Left lobe of liver (tissue), 2 donors: ENCODE results near the gene LRP8. TPM values are rescaled to one million over a fixed set of nuclear protein-coding genes. Genes with fewer than 3 reads are reported as not detected.

Experiments used
- ATAC-seq: fragments of 200-7000 bp; cut with Tn5 transposase; one replicate; pipeline ENCODE4 v1.9.1; 2020; ENCODE audit warnings: mild to moderate bottlenecking, moderate library complexity
- DNase-seq: peaks from one replicate; pipeline ENCODE4 v3.0.0-alpha.2; 2020; ENCODE audit warnings: low spot score
- total RNA-seq: library from RNA; stranded (reverse); gene quantifications from one replicate; pipeline ENCODE4 v1.2.1, GENCODE V29; 2021
- donor health status: DM: no; HTN: no; CAD: no; lungs with moderate emphysema.
- donor health status: DM: no; HTN: yes; CAD: no.

The LRP8 gene
- total RNA-seq, 1 donor from 2014 or later, result 0.33 TPM

GRCh38 chr1:53308506-53308905, 19.4 kb downstream of the LRP8 start:
- ATAC-seq (no peak), DNase-seq (no peak)

DNA sequence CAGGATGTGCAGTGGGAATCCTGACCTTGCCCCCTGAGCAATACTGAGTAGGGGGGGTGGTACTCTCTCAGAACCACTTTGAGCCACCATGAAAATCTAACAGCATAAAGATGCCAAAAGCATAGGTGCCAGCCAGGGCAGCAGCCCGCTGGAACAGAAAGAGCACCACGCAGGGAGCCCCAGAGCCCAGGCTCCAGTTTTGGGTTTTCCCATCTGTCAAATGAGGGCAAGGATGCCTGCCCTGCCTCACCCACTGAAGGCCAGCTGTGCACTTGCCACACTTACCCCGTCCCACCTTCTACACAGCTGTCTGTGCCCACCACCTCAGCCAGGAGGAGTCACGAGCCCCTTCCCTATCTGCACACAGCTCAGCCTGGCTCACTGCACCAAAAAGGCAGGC, 20.8 kb downstream of the LRP8 start:
- DNase-seq (no peak), ATAC-seq (no peak)

DNA sequence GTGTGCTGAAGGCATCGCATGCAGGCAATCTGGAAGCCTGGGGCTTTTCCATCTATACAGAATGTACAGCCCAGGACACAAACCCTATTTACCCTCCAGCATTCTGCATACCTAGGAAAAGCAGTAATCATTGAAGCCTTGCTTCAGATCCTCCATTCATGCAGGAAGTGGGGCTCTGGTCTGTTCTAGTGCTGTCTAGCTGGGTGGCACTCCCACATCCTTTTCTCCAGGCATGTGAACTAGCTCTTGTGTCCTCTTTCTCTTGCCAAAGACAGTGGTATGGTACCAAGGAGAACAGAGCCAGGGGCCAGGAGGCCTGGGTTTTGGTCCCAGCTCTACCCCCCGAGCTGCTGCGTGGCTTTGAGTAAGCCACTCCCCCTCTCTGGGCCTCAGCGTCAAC, 21.7 kb downstream of the LRP8 start:
- DNase-seq (no peak), ATAC-seq (no peak)

GRCh38 chr1:53305650-53306049, 22.2 kb downstream of the LRP8 start:
- ATAC-seq (no peak), DNase-seq (no peak)

- DNase-seq, result no peak
- no peak for ATAC-seq
Measured at GRCh38 chr1:53304527-53304926, 23.3 kb downstream of the LRP8 start.

GRCh38 chr1:53303726-53304515, 23.9 kb downstream of the LRP8 start:
- ATAC-seq (no peak), DNase-seq (no peak)

GRCh38 chr1:53303243-53303642, 24.6 kb downstream of the LRP8 start:
- DNase-seq, result no peak
- ATAC-seq, result no peak

DNA sequence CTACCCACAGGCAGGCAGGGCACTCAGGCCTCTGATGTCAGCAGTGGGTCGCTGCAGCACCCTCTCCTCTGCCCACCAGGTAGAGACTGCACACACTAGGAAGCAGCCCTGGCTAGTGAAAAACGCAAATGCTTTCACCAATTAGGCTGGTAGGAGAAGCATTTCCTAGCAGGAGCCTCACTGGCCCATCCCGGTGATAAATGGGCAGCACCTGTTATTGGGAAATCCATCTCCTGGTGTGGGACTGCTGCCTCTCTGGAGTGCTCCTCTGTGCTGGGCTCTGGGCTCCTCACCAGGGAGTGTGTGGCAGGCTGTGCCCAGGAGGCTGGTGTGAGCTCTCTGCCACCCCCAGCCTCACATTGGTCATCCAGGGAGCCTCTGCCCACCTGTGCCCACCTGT, 28.6 kb downstream of the LRP8 start:
- no peak for ATAC-seq
- DNase-seq, result no peak

DNA sequence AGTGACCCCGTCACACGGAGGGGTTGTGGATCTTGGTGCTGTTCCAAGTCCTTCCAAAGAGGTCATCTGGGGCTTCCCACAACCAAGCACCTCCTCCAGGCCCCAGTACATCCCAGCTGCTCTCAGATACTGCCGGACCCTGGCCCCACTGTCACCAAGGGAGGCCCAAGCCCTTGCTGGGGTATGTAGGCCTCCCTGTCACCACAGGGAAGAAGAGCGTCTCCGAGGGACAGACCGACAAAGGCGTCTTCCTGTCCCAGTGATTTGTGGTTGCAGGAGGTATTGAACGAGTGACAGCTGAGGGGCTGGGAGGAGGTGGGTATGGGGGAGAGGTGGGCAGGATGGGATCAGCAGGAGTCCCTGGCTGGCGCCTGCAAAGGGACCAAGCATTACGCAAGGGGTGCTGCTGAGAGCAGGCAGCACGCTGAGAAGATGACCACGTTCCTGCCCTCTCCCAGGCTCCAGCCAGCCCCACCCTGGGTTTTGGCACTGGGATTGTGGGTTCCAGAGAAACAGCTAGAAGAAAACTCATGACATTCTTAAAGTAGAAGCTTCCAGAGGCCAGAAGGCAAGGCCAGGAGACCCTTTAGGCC, 29.7 kb downstream of the LRP8 start:
- DNase-seq (no peak), ATAC-seq (no peak)

- no peak for ATAC-seq
- DNase-seq, result no peak
Measured at GRCh38 chr1:53297195-53297594, 30.7 kb downstream of the LRP8 start.

DNA sequence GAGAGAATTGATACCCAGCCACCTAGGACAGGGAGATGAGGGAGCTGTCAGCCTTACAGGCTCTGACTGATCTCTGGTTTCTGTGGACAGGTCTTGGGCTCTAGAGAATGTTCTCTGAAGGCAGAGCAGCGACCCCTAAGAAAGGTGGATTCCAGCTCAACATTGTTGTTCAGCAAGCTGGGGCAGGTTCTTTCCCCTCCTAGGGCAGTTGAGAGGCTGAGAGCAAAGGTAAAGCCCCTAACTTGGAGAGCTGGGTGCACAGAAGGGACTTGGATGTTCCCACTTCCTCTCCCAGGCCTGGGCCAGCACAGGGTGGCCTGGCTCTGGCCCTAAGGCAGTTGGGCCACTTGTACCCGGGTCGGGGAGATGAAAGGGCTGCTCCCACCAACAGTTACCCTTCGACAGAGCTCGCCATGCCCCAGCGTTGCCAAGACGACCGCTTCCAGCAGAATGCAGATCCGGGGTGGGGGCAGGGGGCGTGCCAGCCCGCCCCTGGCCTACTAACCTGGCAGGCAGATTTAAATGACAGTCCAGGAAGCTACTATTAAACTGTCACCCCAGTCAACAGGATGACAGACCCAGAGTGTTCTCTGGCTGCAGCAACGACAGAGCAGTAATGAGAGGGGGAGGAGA, 31.6 kb downstream of the LRP8 start:
- no peak for DNase-seq
- no peak for ATAC-seq

GRCh38 chr1:53295726-53296116, 32.1 kb downstream of the LRP8 start:
- ATAC-seq, result no peak
- no peak for DNase-seq

DNA sequence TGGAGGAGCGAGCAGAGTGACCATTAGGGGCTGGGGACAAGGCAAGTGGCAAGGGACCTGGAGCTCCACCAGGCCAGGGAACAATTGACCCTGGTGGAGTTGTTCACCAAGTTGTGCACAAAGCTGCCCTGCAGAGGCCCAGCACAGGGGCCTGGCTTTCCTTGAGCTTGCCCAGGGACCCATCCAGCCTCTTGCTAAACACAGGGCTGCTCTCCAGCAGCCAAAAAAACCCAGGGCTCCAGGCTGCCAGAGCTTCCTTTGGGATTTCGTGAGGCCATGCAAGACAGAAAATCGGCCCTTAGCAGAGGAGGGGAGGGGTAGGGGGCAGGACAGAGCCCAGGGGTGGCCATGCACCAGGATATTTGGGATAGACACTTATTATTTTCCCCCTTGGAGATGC, 32.6 kb downstream of the LRP8 start:
- no peak for ATAC-seq

GRCh38 chr1:53294567-53294966, 33.3 kb downstream of the LRP8 start:
- no peak for DNase-seq
- no peak for ATAC-seq

More for the DNA sequence above, 32.6 kb downstream of the LRP8 start:
- no peak for DNase-seq

GRCh38 chr1:53294061-53294460, 33.8 kb downstream of the LRP8 start:
- ATAC-seq (no peak), DNase-seq (no peak)

DNA sequence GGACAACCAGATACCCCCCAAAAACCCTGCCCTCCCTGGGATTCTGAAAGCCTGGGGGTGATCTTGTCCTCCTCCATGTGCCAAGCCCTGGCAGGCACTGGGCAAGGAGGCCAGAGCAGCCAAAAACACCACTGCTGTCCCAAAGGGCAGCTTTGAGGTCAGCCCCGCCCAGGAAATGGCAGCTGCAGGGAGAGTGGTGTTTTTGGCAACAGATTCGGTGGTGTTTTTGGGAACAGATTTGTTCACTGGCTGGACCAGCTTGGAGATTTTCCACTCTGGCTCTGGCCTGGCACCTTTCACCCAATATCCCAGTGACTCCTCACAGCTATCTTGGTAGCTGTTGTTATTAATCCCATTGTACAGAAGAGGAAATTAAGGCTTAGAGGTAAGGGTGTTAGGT, 34.7 kb downstream of the LRP8 start:
- no peak for DNase-seq
- ATAC-seq, result peak; percentile 33

- DNase-seq, result no peak
- ATAC-seq, result no peak
Measured at GRCh38 chr1:53292690-53293089, 35.2 kb downstream of the LRP8 start.

- DNase-seq (no peak), ATAC-seq (no peak)
Measured at GRCh38 chr1:53291574-53291973, 36.3 kb downstream of the LRP8 start.

DNA sequence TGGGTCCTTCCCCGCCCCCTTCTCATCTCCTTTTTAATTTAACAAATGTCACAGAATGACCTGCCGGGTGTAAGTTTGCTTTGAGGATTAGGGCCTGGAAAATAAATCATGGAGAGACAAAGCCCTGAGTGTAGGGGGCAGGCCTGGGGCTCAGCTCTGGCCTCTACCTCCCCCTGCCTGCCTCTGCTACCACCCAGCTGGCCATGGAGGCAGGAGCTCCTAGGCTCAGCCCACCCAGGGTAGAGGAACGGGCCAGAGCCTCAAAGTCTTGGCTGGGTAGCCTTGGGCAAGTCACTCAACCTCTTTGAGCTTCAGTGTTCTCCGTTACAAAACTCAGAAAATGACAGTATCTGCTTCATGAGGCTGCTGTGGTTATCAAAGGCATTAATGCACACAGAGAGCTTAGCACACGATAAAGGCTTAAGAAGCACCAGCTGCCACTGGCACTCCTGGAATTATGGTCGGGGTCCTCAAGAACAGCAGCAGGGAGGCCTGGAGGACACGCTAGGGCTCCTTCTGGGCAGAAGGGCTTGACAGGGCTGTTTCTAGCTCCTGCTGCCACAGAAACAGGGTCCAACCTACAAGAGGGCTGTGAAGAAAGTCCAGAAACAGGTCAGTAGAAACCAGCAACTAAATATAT, 39.0 kb downstream of the LRP8 start:
- no peak for ATAC-seq
- no peak for DNase-seq

- ATAC-seq (no peak), DNase-seq (no peak)
Measured at GRCh38 chr1:53288002-53288789, 39.7 kb downstream of the LRP8 start.

DNA sequence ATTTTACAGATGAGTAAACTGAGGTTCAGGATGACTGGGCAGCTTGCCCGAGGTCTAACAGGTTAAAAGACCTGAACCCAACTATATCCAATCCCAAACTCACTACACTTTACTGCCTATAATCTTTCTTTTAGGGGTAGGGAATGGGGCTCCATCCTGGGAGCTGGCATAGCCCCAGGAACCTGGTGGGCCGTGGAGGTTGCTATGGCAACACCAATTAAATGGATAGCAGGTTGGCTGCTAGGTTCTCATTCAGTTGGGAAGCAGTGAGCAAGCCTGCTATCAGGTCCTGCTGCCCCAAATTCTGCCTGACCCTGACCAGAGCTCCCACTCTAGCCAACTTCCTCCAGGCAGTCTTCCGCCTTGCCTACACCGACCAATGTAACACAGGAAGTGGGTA, 40.9 kb downstream of the LRP8 start:
- ATAC-seq (no peak), DNase-seq (no peak)
